Skin of body (tissue), 2 donors: ENCODE data around the gene MAOA. TPM values are rescaled to one million over a fixed set of nuclear protein-coding genes. Genes with fewer than 3 reads are reported as not detected.
A peak's percentile ranks its signal among the peaks of the same experiment; 100 is the strongest.
"Not testable (repeated sequence)": the region's sequence is repeated elsewhere in the genome, so short reads cannot be mapped to it uniquely, and the experiment has no call there.

Experiments used
- DNase-seq: peaks from one replicate; lab custom pipeline; 2025; lab: John Stamatoyannopoulos, UW
- total RNA-seq: library from RNA; depleted of rRNA; stranded (reverse); fragments of >200 nt; gene quantifications from one replicate; pipeline ENCODE4 v1.2.3, GENCODE V29; 2014

MAOA gene
- total RNA-seq = 11.6 TPM

DNA sequence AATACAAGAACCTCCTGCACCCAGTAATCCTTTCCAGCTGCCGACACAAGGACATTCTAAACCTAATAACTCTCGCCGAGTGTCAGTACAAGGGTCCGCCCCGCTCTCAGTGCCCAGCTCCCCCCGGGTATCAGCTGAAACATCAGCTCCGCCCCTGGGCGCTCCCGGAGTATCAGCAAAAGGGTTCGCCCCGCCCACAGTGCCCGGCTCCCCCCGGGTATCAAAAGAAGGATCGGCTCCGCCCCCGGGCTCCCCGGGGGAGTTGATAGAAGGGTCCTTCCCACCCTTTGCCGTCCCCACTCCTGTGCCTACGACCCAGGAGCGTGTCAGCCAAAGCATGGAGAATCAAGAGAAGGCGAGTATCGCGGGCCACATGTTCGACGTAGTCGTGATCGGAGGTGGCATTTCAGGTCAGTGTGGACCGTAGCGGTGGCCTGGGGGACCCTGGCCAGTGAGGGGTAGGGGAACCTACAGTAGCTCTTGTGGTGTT is at the start of gene MAOA:
Gene MAOA (plus strand): TSS at position 295 of the 490 bp plus-strand sequence. CDS start 43 bp downstream, at position 338.
- DNase-seq = no peak

DNA sequence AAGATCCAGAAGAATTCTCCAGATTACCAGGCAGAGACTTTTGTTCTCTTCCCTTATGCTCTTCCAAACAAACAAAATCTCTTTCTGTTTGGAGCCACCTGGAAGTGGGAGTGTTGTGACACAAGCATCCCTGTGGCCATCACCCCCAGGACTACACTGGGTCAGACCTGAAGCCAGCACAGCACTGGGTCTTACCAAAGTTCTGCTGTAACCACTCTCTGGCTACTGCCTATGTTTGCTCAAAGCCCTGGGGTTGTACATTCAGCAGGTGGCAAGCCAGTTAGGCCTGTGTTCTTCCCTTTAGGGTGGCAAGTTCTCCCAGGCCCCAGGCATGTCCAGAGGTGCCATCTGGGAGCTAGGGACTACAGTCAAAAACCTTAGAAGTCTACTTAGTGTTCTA is 43.7 kb upstream of the MAOA start:
- no peak for DNase-seq

DNA sequence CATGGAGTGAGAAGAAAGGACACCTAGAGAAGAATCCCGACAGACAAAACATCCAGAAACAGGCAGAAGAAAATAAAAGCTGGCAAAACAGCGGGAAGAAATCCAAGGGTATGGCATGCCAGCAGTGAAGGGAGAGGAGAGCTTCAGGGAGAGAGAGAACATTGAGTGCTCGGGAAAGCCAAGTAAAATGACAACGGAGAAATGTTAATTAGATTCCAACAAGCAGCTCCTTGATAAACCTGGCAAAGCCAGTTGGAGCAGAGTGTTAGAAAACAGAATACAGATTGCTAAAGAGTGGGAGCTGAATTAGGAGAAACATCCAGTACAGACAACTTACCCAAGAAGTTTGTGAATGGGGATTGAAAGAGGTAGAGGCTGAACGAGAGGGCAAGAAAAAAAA is 40.4 kb upstream of the MAOA start:
- DNase-seq = no peak

DNA sequence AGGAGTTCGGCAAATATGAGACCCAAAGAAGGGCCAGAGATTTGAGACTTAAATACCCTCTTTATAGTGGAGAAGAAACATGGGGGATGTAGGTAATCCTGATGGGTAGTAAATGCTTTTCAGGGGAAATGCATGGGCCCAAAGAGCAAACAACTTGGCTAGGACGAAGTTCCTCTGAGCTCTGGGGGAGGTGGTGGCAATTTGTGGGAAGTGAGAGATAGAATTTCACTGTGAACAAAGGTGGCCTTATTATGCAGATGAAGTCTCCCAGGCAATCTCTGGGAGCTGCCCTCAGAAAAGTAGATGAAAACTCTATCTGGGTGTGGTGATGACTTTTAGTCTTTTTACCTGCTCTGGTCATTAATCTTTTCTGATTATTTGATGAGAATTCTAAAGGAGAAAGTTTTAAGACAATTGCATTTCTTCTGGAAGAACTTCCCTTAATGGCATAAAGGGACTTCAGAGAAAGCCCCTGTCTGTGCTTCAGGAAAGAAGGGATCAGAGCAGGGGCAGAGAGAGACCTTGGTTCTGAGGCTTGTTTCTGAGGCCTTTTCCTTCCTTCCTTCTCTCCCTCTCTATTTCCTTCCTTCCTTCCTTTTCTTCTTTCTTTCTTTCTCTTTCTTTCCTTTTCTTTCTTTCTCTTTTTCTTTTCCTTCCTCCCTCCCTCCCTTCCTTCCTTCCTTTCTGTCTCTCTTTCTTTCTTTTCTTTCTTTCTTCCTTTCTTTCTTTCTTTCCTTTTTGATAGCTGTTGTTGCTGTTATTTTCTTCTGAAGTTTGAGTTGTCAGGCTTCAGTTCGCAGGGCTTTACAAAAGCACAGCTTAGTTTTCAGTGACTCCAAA is 37.5 kb upstream of the MAOA start:
- no peak for DNase-seq

DNA sequence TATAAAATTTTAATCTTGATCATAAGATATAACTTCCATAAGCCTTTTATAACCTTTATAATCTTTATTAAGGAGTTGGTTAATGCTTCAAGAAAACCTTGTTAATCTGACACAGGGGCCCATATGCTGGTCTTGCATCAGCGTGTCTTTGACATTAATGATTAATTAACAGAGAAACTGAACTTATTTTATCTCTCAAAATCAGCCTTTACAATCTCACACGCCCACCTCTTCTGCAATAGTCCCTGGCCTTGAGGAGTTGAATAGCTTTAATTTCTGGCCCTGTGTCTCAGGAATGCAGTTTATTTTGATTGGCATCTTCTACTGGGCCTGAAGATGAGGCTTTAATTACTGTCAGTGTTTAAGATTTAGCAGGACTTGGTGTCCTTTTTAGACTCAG is 36.2 kb upstream of the MAOA start:
- DNase-seq = not testable (repeated sequence)

DNA sequence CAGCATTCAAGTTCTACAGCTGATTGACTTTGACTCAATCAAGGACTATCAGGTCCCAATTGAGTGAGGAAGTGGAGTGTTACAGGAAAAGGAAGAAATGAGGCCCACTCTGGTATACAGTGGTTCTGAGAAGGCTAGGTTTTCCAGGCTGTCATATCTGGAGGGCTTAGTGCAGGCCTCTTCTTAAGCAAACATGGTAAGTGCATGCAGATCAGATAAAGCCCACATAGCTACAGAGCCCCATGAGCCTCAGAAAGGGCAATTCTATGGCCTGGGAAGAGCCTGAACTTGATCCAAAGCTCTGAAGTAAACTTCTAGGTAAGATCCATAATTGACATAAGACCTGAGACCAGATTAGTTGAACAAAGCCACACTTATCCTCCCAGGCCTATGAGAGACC is 29.0 kb upstream of the MAOA start:
- no peak for DNase-seq

DNA sequence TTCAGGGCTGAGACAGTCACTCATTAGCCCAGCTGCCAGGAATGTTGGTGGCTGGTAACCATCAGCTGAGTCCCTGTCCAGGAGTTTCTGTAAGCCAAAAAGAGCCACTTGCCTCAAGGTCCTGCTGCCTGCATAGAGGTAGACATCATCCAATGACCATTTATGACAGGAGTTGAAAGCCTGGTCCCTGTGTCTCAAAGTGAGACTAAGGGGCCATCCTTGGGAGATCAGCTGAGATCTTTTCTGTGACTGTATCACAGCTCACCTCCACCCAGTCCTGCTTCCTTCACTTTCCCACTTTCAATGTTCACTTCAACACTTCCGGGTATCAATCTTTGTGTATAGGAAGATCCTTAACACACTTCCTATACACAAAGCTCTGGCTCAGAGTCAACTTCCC is 28.4 kb upstream of the MAOA start:
- no peak for DNase-seq

DNA sequence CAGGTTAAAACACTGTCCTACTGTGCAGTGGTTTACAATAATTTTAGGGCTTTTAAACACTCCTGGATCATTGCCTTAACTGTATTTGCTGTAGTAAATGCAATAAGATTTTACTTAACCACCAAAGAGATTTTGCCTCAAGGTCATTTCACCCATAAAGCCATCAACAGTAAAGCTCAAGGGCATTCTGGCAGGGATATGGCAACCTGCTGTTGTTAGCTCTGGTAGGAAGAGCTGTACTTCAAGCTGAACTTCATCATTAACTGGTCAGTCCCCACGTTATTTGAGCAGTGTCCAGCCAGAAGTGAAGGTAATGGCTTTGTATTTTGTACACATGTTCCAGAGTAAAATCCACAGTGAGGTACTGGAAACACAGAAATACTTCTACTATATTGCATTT is 26.9 kb upstream of the MAOA start:
- DNase-seq = no peak

DNA sequence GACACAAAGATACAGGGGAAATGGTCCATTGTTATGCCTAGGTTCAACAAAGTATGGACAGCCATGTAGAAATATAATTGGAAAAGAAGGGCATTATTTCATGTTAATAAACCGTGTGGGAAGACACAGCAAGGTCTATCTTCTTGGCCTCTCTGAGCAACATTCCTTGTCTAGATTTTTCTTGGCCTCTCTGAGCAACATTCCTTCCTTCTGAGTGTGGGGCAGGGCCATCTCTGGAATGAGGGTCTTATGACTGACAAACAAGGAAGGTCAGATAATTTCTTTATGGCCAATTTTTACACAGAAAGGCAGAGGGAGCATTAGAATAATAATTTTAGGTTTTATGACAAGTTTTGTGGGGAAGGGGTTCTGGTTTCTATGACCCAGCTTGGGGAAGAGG is 24.3 kb upstream of the MAOA start:
- DNase-seq = no peak

DNA sequence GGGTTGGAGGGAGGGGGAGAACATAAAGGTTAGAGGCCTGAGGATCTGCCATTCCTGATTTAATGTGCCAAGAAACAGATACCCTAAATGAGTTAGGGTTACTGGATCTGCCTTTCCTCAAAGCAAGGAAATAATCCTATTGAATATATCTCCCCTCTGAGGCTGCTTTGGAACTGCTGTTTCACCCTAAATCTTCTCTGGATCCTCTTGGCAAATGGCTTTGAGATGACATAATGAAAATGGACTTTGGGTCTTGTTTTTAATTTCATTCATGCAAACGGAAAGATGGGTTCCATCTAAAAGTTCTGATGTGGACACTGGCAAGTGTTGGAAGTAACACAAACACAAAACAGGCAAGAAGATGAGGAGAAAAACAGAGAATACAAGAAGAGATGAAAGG is 23.0 kb upstream of the MAOA start:
- no peak for DNase-seq

DNA sequence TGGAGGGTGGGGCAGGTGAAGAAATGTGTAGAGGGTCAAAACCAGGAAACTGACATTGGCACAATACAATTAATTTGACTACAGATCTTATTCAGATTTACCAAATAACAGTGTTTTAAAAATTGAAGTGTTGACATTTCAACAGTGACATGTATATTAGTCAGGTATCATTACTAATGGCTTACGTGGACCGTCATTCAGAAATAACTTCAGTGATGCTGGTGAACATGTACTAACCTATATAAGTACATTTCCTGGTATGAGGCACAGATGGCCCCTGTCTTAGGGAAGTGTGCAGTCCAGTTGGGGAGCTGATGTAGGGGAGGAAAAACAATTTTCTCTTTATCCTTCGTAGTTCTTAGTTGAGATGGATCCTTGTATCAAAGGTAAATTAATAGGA is 22.3 kb upstream of the MAOA start:
- no peak for DNase-seq

DNA sequence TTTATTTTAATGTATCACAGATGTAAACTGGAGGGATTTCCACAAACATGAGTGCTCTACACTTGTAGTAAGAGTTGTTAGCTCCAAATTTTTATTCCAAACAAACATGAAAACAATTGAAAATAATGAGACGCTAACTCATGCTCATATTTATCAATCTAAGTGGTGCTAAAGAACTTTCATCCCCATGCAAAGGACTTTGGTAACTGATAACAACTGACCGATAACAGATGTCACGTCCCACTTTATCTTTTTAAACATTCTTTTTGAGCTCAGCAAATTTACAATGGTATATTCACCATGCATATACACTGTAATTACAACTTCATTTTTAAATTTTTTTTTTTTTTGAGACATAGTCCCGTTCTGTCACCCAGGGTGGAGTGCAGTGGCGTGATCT is 15.6 kb upstream of the MAOA start:
- no peak for DNase-seq

DNA sequence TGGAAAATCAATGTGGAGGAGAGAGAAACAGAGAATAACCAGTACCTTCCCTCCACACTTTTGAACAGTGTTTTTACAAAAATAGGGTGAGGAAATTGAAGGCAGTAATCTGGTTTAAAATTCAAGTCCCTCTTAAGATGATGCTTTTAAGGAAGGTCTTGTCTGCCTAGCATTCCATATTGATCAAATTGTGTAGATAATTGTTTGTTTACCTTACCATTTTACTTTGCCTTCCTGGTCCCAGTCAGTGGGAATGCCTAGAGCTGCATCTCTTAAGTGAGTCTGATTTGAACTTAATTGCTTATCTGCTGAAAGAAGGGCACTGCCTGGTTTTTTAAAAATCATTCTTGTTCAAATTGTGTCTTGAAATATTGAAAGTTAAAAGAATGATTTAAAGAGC is 14.4 kb upstream of the MAOA start:
- no peak for DNase-seq

DNA sequence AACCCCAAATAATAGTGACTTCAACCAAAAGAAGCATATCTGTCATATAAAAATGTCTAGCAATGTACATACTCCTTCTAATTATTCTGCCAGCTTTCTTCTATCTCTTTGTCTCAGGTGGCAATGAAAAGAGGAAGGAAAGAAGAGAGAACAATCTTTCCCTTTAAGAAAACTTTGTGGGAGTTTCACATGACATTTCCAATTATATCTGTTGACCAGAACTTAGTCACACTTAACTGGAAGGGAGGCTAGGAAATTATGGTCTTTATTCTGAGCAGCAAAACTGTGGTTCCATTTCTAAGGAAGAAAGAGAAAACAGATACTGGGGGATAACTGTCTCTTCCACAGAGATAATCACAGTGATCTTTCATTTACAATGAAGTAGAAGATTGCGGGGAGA is 12.9 kb upstream of the MAOA start:
- no peak for DNase-seq

DNA sequence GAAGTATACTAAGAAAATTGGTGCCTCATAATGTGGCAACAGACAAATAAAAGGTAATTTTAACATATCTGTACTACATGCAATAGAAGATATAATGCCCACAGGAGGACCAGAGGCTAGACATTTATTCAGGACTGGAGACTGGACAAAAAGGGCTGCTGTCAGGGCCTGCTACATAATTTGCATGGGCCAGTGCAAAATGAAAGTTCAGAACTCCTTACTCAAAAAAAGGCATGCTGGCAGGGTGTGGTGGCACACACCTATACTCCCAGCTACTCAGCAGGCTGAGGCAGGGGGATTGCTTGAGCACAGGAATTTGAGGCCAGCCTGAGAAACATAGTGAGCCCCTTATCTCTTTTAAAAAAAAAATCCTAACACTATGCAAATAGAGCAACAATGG is 12.4 kb upstream of the MAOA start:
- no peak for DNase-seq

DNA sequence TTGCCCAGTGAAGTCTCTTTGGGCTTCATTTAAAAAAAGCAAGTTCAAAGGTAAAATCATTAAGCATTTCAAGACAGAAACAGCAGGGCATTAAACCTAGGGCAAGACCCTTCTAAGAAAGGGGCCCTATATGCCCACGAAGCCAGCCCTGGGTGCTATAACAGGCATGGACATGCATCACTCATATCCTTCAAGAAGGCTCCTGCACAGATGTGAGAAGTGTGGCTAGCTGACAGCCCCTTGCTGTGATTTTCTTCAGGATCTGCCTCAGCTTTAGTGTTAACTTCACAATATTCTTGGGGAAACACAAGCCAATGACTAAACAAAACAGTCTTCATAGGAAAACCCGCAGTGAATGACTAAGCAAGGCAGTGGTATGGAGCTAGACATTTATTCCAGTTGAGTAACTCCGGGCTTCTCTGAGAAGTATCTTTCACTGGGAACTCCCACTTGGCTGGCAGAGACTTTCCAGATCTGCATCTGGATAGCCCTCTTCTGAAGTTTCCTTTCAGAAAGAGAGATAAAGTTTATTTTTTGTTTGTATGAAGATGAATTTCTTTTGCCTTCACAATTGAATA is 11.9 kb upstream of the MAOA start:
- DNase-seq = no peak

DNA sequence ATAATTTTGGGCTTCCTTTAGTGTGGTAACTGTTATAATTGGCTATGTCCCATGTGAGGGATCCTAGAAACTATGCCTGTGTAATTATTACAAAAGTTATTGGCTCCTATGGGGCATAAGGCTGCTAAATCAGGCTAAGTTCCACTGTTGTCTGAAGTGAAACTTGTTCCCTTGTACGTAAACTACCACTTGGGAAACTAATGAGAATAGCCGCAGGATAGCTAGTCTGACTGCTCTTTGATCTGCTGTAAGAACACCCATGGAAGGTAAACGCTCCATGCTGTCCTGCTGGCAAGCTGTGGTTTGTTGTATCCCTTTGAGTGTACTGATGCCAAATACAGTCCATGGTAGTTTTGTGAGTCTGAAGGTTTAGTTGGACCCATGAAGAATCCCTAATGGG is 9.3 kb upstream of the MAOA start:
- DNase-seq = no peak

DNA sequence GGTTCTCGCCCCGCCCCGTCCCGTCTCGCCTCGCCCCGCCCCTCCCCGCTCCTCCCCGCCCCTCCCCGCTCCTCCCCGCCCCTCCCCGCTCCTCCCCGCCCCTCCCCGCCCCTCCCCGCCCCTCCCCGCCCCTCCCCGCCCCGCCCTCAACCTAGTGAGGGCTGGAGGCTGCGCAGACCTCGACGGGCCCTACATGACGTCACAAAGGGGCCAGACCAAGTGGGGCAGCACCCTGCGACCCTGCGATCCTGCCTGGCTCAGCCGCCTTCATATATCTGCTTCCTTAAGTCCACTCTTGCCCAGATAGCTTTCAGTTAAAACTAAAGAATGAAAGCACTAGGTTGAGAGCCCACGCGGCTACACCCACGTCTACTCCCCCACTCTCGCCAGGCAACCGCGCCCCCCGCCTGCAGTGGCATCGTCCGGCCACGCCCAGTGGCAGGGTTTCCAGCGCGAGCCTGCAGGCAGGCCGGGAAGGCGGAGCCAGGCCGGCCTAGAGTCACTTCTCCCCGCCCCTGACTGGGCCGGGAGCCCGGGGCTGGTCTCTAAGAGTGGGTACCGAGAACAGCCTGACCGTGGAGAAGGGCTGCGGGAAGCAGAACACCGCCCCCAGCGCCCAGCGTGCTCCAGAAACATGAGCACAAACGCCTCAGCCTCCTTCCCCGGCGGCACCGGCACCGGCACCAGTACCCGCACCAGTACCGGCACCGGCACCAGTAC is 1.5 kb upstream of the MAOA start:
- DNase-seq = peak; percentile 91

DNA sequence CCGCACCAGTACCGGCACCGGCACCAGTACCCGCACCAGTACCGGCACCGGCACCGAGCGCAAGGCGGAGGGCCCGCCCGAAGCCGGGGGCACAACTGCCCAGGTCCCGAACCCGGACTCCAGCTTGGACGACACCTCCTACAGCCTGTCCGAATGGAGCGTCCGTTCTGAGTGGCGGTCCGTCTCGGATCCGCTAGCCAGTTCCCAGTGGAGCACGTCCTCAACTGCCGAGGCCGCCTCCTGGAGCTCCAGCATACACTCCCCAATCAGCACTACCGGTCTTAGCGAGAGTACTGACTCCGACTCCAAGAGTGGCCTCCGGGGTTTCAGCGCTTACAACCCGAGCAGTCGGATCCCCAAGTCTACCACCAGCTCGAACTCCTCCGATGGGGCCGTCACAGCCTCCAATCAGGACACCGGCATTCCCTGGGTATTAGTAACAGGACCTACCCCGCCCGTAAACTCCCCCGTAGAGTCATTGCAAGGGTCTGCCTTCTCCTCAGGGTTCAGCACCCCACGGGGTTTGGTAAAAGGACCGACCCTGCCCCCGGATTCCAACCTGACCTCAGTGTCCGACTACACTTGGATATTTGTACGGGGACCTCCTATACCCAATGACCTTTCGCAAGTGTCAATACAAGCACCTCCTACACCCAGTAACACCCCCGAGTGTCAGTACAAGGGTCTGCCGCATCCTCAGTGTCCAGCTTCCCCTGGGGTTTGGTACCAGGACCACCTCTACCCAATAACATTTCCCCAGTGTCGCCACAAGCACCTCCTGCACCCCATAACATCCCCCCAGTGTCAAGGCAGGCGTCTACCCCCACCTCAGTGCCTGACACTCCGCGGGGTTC is 721 bp upstream of the MAOA start:
- DNase-seq = no peak

DNA sequence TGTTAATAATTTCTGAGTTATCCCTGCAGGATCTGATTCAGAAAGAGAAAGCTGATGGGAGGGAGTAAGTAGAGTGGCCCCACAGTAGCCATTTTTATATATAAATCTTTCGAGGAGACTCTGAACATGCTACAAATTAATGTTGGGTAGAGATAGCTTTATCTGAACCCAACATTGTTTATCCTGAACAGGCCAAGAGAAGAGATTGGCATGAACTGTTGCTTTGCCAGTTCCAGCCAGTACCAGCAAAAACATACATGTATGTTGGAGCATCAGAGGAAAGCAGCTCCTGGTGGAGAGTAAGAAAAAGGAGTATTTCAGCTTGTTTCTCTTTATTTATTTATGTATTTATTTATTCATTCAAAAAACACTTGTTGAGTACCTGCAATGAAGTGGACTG is 1.6 kb downstream of the MAOA start:
- DNase-seq = no peak

DNA sequence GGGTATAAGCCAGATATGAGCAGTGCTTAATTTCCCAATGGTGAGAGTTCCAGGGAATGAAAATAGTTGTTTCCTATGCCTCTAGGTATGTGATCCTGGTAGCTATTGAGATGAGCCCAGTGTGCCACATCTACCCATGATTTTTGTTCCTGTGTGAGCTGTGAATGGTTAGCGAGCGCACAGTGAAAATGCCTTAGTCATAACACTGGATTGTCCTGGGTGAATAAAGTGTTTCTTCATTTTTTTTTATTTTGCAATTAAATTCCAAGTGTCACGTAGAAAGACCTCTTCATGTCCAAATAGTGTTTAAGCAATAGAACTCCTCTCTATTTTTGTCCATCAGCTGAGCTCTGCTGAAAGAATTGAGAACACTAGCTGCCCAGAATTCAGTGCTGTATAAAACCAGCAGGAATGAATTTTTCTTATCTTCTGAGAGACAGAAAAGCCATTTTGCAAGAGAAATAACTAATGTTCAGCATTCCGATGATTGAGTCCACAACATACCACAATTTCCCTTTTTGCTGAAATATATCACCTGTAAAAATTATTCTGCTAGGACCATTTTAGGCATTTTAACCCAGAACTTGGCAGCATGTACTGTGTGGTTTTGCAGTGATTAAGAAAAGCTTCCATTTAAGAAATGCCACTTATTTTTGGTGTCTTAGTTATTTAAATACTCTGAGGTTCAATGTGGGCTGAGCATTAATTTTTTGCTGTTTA is 5.6 kb downstream of the MAOA start:
- no peak for DNase-seq
